Effector memory CD8-positive, alpha-beta T cell (primary cell): ENCODE measurements around the gene FCHO2.

Experiments used
- ATAC-seq: fragments of 150-1000 bp; cut with Tn5 transposase; replicated peaks from 2 replicates; pipeline ENCODE4 v1.10.0; 2021; ENCODE audit warnings: mild to moderate bottlenecking, moderate library complexity
- DNase-seq, 3 experiments: peaks; one replicate each; pipeline ENCODE4 v3.0.0; 2021
- H3K27ac Mint-ChIP-seq, 2 donors: one replicate each; pipeline ENCODE4 v1.8.0; 2022; ENCODE audit warnings: mild to moderate bottlenecking in 2 of 2, mixed read lengths in 2 of 2, moderate library complexity in 2 of 2
- H3K27me3 Mint-ChIP-seq, 2 donors: one replicate each; pipeline ENCODE4 v1.8.0; 2022; ENCODE audit warnings: mixed read lengths in 2 of 2
- H3K36me3 Mint-ChIP-seq: one replicate; pipeline ENCODE4 v1.8.0; 2022; ENCODE audit warnings: mild to moderate bottlenecking, moderate library complexity, mixed read lengths; ENCODE audit not compliant: insufficient read depth
- H3K4me1 Mint-ChIP-seq, 2 donors: one replicate each; pipeline ENCODE4 v1.8.0; 2022; ENCODE audit warnings: low read depth in 2 of 2, mixed read lengths in 2 of 2
- H3K4me3 Mint-ChIP-seq, 2 donors: one replicate each; pipeline ENCODE4 v1.8.0; 2022; ENCODE audit warnings: mild to moderate bottlenecking in 2 of 2, mixed read lengths in 2 of 2, moderate library complexity in 2 of 2
- H3K9me3 Mint-ChIP-seq, 2 donors: one replicate each; pipeline ENCODE4 v1.8.0; 2022; ENCODE audit warnings: mixed read lengths in 2 of 2

Gene FCHO2

GRCh38 chr5:73130811-73131210 lies 175.0 kb downstream of the FCHO2 start:
- Mint-ChIP-seq H3K36me3 (peaks cover 12% of the 10 kb centered on the region), H3K27me3 (peaks cover 11 to 33% of the 10 kb centered on the region in 2 donors), H3K9me3 (no peaks in the 10 kb centered on the region), H3K4me3 (no peak overlapping the region), H3K27ac (no peak overlapping the region), H3K4me1 (peaks cover 0 to 14% of the 10 kb centered on the region in 2 donors)
- ATAC-seq (no peak), DNase-seq (no peak)

- Mint-ChIP-seq H3K4me3 (no peak overlapping the region), H3K27ac (no peak overlapping the region), H3K36me3 (peaks cover 10% of the 10 kb centered on the region), H3K4me1 (peaks cover 0 to 7% of the 10 kb centered on the region in 2 donors), H3K9me3 (no peaks in the 10 kb centered on the region), H3K27me3 (peaks cover 6 to 30% of the 10 kb centered on the region in 2 donors)
- DNase-seq: no peak
- no peak for ATAC-seq
Observed at GRCh38 chr5:73131711-73132425, 176.0 kb downstream of the FCHO2 start.

DNA sequence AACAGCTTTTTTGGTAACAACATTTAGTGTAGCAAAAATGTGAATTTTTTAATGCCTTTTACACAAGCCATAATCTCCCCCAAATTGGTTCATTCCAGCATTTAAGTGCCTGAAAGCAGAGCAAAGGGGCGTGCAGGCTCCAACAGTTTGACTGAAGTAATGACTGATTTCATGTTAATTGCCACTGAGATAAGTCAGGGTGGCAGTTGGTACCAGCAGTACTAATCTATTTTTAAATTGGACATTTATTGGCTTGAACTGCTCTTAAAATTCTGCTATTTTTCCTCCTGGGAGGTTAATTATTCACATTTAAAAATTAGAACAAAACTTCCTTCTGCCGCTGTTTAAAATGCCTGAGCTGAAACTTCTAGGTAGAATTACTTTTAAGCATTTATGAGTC lies 176.9 kb downstream of the FCHO2 start:
- peaks cover 0 to 7% of the 10 kb centered on the region in 2 donors for H3K4me1 Mint-ChIP-seq
- H3K4me3 Mint-ChIP-seq: no peak overlapping the region
- DNase-seq (no peak), ATAC-seq (no peak)
- no peaks in the 10 kb centered on the region for H3K9me3 Mint-ChIP-seq
- peaks cover 11 to 34% of the 10 kb centered on the region in 2 donors for H3K27me3 Mint-ChIP-seq
- peaks cover 10% of the 10 kb centered on the region for H3K36me3 Mint-ChIP-seq
- no peak overlapping the region for H3K27ac Mint-ChIP-seq

- no peaks in the 10 kb centered on the region for H3K9me3 Mint-ChIP-seq
- no peak overlapping the region for H3K4me3 Mint-ChIP-seq
- peaks cover 6% of the 10 kb centered on the region for H3K36me3 Mint-ChIP-seq
- ATAC-seq (no peak), DNase-seq (no peak)
- peaks cover 23 to 32% of the 10 kb centered on the region in 2 donors for H3K27me3 Mint-ChIP-seq
- peaks cover 0 to 3% of the 10 kb centered on the region in 2 donors for H3K4me1 Mint-ChIP-seq
- no peak overlapping the region for H3K27ac Mint-ChIP-seq
Observed at GRCh38 chr5:73135021-73135420, 179.2 kb downstream of the FCHO2 start.

GRCh38 chr5:73135429-73136054 lies 179.7 kb downstream of the FCHO2 start:
- no peaks in the 10 kb centered on the region for H3K9me3 Mint-ChIP-seq
- ATAC-seq: peak; percentile 53
- H3K4me3 Mint-ChIP-seq: no peak overlapping the region
- peaks cover 23 to 28% of the 10 kb centered on the region in 2 donors for H3K27me3 Mint-ChIP-seq
- H3K27ac Mint-ChIP-seq: no peak overlapping the region
- H3K4me1 Mint-ChIP-seq: peaks cover 0 to 3% of the 10 kb centered on the region in 2 donors
- H3K36me3 Mint-ChIP-seq: peaks cover 6% of the 10 kb centered on the region
- DNase-seq: no peak

- no peak for ATAC-seq
- no peak overlapping the region for H3K4me3 Mint-ChIP-seq
- no peak overlapping the region for H3K27ac Mint-ChIP-seq
- peaks cover 4% of the 10 kb centered on the region for H3K36me3 Mint-ChIP-seq
- H3K4me1 Mint-ChIP-seq: peaks cover 0 to 3% of the 10 kb centered on the region in 2 donors
- H3K9me3 Mint-ChIP-seq: no peaks in the 10 kb centered on the region
- peaks cover 23 to 28% of the 10 kb centered on the region in 2 donors for H3K27me3 Mint-ChIP-seq
- no peak for DNase-seq
Observed at GRCh38 chr5:73136055-73136562, 180.3 kb downstream of the FCHO2 start.

- no peak for ATAC-seq
- H3K27me3 Mint-ChIP-seq: peaks cover 25 to 34% of the 10 kb centered on the region in 2 donors
Observed at GRCh38 chr5:73137563-73138530, 182.0 kb downstream of the FCHO2 start.

DNA sequence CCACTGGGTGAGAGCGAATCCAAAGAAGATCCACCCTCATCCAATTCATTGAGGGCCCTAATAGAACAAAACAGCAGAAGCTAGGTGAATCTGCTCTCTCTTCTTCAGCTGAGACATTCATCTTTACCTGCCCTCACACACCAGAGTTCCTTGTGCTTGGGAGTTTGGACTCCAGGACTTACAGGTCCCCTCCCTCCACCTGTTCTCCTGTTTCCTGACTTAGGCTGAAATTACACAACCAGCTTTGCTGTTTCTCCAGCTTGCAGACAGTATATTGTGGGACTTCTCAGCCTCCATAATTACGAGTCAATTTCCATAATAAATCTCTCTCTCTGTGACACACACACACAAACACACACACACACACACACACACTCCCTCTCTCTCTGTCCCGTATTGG lies 183.6 kb downstream of the FCHO2 start:
- DNase-seq (no peak), ATAC-seq (no peak)
- H3K4me1 Mint-ChIP-seq: peaks cover 0 to 3% of the 10 kb centered on the region in 2 donors
- peaks cover 27 to 44% of the 10 kb centered on the region in 2 donors for H3K27me3 Mint-ChIP-seq
- no peaks in the 10 kb centered on the region for H3K9me3 Mint-ChIP-seq
- no peaks in the 10 kb centered on the region for H3K36me3 Mint-ChIP-seq
- H3K27ac Mint-ChIP-seq: no peak overlapping the region
- no peak overlapping the region for H3K4me3 Mint-ChIP-seq

More at GRCh38 chr5:73137563-73138530, 182.0 kb downstream of the FCHO2 start:
- Mint-ChIP-seq H3K9me3 (no peaks in the 10 kb centered on the region), H3K4me1 (peaks cover 0 to 3% of the 10 kb centered on the region in 2 donors), H3K4me3 (no peak overlapping the region), H3K36me3 (no peaks in the 10 kb centered on the region), H3K27ac (no peak overlapping the region)
- DNase-seq: no peak
